Adrenal gland (tissue), 5 donors: ENCODE data around the gene PKDREJ.

Source experiments
- POLR2A ChIP-seq, 2 donors: fragments of 450-650 bp; IDR thresholded peaks; one replicate each; pipeline ENCODE4 v1.6.1; 2017; ENCODE audit warnings: antibody characterized with exemption in 2 of 2, mild to moderate bottlenecking in 2 of 2, moderate library complexity in 1 of 2
- TF ChIP-seq, protein P1 (sequence below), 6 experiments: fragments of 450-650 bp in 4 of 6; fragments of 200-600 bp in 2 of 6; sonication (generic) in 1 of 6; IDR thresholded peaks; 1 replicate in 5 of 6; 2 replicates in 1 of 6; pipeline versions ENCODE4 v1.5.1 to v1.8.0; 2016 to 2021; ENCODE audit warnings: antibody characterized with exemption in 6 of 6, mild to moderate bottlenecking in 2 of 6, moderate library complexity in 1 of 6
- donor health status: DM: no; HTN: no; CAD: no.

GRCh38 chr22:46256358-46256958 is 6.7 kb downstream of the PKDREJ start:
- TF ChIP-seq POLR2A (IDR thresholded peaks at IDR 0.05), result no peak
- TF ChIP-seq, protein P1, sequence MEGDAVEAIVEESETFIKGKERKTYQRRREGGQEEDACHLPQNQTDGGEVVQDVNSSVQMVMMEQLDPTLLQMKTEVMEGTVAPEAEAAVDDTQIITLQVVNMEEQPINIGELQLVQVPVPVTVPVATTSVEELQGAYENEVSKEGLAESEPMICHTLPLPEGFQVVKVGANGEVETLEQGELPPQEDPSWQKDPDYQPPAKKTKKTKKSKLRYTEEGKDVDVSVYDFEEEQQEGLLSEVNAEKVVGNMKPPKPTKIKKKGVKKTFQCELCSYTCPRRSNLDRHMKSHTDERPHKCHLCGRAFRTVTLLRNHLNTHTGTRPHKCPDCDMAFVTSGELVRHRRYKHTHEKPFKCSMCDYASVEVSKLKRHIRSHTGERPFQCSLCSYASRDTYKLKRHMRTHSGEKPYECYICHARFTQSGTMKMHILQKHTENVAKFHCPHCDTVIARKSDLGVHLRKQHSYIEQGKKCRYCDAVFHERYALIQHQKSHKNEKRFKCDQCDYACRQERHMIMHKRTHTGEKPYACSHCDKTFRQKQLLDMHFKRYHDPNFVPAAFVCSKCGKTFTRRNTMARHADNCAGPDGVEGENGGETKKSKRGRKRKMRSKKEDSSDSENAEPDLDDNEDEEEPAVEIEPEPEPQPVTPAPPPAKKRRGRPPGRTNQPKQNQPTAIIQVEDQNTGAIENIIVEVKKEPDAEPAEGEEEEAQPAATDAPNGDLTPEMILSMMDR (IDR thresholded peaks at IDR 0.05), result no peak
